ACHN (cell line): ENCODE results near the gene JARID2.

ENCODE experiments used
- DNase-seq: peaks from one replicate; pipeline ENCODE4 v3.0.0-alpha.2; 2015
- in situ Hi-C: cut with HindIII; loops from 2 replicates; pipeline ENCODE4 v1.10.0; 2017; ENCODE audit warnings: low sequenced_read_pairs, low pct_ligation_motif_present, low pct_unique_long_range_greater_than_20kb

JARID2 gene

DNA sequence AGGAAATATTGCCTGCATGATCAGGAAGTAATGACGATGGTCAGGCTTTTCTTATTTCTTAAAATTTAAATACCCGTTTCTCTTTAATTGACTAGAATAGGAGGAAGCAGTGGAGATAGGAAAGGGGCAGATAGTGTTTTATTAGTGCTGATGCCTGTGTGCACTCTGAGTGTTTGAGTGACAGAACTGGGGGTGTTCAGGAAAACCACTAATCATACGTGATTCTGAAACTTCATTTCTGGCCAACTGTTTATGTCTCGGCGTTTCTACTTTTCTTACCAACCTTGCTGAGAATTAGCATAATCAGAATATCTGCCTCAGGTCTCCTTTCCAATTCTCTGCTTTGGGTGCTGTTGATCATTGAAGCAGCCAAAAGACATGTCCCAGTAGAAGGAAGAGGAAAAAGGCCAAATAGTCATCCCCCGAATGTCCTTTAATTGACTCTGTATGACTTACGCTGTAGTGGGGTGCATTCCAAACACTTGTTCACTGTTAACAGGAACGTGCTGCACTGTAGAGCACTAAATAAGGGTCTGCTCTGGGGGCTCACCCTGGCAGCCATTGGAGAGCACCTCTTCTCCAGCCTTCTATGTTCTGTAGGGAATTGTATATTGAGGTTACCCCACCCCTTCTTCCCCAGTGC lies 152.9 kb downstream of the JARID2 start:
- in situ Hi-C loops: no loop called here
- DNase-seq: no peak

DNA sequence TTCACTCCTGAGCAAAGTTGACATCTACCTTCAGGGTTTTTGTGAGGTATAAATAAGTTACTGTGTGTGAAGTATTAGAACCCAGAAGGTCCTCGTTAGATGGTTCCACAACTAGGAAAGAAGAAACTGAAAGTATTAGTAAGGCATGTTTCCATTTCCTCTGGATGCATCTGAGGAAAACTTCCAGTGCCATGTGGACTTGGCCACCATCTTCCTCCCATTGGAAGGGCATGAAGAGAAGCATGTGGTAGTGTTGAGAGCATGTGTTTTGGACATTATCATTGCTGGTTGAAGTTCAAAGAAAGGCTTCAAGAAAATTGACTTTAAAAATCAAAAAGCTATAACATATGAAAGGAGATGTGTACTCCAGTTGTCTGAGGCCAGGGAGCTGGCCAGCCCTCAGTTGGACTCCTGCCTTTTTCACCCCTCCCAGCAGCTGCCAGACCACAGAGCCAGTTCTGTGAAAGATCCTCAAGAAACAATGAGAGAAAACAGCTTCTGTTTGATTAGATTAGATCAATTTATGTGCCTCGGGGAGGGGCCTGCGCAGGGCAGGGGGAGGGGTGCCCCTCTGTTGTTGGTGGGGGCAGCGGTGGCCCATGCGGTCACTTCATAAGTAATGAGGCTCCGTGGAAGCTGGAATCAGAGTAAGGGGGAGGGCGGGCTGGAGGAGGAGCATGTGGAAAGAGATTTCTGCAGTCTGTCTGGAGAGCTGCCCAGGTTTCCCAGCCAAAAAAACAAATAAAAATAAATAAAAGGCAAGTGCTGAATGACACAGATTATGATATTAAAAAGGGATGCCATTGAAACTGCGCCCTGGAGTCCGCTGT lies 154.0 kb downstream of the JARID2 start:
- in situ Hi-C loops: no loop called here
- DNase-seq: peak; percentile 44

DNA sequence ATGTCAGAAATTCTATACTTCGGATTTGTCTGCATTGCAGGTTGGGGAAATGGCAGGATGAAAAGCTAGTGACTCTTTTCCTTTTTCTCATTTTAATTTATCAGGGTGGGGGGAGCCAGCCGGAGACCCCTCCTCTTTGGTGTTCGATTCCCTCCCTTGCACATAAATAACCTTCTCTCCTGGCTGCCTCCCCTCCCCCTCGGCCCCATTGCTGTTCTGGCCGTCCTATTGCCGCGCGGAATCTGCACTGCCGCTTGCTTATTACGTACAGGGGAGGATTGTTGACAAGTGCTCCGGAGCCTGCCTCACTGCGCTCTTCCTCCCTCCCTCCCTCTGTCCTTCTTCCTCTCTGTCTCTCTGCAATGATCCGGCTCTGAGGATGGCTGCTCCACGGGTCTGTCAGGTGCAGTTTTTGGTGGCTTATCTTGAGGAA lies 154.7 kb downstream of the JARID2 start:
- in situ Hi-C loops: no loop called here
- peak; percentile 44 for DNase-seq

DNA sequence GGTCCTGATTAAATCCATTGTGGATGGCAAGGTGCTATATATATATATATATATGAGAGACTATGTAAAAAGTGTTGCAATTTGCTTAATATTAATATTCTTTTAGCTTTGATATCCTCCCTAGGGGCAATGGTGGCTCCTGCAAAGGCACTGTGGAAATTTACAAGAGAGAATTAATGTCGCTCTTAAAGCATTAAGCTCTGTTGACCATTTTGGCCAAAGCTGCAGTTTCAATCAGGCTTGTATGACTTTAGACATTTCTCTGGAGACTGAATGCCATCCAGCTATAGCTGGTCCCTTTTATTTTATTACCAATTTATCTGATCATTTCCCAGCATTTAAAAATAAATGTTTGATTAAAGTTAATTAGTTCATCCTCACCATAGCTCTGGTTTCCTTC lies 155.3 kb downstream of the JARID2 start:
- in situ Hi-C loops: no loop called here

DNA sequence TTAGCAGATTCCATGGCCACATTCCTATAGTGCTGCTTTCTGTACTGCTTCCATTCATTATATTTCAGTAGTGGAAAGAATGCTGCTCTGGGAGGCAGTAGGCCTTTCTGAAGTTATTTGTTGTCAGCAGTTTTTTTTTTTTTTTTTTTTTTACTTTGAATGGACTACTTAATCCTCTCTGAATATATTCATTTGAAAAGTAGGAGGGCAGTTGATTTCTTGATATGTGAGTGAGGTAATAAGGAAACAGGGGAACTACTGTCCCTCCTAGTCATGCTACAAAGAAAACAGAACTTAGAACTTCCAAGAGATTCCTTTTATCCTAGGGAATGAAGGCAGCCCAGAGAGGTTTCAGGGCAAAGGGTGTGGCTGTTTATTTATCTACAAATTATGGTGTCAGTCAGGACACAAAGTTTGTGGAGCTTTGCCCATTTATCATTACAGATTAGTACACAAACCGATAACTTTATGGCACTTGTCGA lies 155.9 kb downstream of the JARID2 start:
- in situ Hi-C loops: no loop called here
- no peak for DNase-seq

More for the DNA sequence above, 155.3 kb downstream of the JARID2 start:
- no peak for DNase-seq

DNA sequence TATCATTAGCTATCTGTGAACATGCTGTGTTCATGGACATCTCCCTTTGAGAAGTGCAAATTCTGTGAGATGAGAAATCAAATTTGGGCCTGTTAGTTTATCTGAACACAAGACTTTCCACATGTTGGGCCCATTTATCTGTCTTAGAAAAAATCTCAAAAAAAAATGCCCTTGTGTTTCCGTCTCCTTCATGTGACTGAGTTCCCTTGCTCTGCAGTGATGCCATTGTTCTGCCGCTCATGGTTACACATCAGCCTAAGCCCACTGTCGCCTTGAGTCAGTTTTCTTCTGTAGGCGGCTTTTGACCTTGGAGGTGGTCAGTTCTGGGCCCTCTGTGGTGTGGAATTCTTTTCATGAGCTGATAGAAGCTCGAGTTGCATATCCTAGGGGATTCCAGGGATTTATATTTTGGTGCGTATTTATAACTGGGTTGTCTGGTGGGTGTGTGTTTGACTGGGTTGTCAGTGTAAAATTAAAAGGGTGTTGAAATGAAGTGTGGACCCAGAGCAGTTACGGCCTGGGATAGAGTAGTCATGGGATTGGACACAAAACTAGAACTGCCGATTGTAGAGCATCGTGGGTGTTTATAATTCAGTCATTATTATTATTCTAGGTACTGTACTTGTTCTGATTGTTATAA lies 156.7 kb downstream of the JARID2 start:
- in situ Hi-C loops: no loop called here
- DNase-seq: no peak

DNA sequence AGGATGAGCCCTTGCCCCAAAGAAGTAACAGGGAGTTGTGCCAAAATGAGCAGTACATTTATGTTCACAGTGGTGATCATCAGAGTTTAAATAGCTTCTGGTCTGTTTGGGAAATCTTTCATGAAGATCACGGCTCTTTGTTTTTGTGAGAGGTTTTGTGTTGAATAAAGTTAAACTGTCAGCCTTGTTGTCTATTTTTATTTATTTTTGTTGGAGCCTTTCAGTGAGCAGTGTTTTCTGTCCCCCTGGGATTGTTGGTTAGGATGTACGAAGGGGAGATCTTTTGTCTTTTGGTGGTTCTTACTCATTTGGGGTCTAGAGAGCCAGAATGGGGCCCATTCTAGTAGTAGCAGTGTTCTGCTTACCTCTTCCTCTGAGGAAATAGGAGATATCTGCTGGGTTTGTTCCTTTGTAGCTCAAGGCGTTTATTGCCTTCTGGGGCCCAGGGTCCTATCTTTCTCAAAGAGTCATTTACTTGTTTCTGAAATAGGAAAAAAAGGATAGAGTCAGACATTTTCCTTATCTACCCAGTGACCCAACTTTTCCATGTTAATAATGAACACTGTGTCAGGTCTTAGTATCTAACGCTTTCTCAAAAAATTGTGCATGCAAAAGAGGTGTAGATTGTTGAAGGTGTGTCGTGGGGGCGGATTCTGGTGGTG lies 157.4 kb downstream of the JARID2 start:
- no peak for DNase-seq
- in situ Hi-C loops: no loop called here

DNA sequence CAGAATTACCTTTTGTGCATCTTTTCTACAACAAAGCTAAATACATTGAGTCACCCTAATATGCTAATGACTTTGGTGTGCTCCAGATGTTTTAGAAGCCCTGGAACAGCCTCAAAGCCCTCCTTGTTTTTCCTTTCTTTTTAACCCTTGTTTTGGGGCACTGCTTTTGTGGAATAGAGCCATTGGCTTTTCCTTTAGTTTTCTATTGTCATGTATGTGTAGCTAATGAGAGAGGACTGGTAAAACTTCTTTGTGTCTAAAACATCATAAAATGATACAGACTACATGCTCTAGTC lies 158.8 kb downstream of the JARID2 start:
- DNase-seq: no peak
- in situ Hi-C loops: no loop called here

DNA sequence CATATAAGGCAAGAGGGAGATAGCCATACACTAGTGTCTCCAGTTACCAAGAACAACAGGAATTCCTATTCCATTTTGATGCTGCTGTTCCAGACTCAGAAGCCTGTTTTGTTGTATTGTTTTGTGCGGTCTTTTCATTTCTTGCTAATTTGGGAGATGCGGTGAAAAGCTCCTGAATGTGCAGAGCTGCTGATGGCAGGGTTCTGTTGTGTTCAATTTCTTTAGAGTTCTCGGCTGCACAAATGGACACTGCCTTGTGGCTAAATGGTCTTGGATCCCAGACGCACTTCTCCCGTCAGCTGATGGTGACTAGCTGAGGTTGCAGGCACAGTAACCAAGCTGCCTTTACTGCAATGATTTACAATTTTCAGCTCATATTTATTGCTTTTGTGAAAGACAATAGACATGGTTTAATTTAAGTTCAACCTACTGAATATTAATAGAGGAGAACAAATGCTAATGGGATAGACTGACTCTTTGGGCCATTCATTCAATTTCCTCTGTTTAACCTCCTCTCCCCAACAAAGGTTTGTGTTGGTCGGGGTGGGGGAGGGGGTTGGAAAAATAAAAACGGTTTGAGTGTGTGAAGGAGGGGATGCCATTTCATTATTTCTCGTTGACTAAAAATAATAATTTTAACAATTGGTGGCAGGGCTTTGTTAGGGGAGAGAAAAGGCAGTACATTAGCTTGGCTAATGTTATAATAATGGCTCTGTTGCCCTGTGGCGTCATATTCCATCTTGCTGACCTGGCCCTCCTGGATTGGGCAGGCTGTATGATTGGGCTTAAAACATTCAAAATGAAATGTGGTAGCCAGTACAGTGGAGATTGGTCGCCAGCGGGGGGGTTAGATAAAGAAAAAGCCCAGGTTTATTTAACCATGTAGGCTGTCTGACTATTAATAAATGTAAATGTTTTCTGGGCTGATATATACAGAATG lies 159.5 kb downstream of the JARID2 start:
- in situ Hi-C loops: no loop called here
- no peak for DNase-seq

DNA sequence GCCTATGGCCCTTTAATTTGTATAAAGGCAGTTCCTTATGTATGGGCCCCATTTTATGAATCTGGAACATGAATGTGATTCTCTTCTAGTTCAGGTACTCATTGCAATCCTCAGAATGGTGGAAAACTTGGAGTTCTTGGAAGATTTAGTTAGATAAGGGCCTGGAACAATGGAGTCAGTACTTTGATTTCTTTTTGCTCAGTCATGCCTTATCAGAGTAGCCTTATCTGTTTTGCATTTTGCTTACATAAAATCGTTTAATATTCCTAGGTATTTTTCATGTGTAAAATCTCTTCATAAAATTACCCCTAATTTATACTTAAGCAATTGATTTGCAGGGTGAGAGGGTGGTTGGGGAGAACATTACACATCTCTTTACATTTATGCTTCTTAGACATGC lies 160.6 kb downstream of the JARID2 start:
- DNase-seq: no peak
- in situ Hi-C loops: no loop called here

DNA sequence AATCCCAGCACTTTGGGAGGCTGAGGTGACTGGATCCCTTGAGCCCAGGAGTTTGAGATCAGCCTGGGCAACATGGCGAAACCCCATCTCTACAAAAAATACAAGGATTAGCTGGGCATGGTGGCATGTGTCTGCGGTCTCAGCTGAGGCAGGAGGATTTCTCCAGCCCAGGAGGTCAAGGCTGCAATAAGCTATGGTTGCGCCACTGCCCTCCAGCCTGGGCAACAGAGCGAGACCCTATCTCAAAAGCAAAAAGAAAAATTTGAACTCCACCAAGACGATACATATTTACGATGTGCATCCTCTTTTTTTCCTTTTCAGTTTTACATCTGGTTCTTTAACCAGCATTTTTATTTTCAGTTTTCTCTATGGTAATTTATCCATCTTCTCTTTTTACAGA lies 162.1 kb downstream of the JARID2 start:
- no peak for DNase-seq
- in situ Hi-C loops: no loop called here

DNA sequence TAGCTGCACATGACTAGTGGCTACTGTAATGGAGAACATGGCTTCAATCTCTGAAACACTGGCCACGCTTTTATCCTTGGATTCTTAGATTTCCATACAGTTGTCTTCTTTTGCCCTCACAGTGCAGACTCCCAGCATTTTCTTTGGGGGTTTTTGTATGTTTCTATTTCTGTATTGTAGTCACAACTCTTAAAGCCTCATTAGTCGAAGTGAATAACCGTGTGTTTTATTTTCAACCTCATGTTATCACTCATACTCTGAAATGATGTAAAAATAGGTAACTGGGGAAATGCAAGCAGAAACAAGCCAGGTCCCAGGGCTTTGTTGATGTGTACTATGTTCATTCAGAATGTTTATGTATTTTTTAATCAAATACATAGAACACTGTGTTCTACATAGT lies 162.9 kb downstream of the JARID2 start:
- DNase-seq: no peak
- in situ Hi-C loops: no loop called here

DNA sequence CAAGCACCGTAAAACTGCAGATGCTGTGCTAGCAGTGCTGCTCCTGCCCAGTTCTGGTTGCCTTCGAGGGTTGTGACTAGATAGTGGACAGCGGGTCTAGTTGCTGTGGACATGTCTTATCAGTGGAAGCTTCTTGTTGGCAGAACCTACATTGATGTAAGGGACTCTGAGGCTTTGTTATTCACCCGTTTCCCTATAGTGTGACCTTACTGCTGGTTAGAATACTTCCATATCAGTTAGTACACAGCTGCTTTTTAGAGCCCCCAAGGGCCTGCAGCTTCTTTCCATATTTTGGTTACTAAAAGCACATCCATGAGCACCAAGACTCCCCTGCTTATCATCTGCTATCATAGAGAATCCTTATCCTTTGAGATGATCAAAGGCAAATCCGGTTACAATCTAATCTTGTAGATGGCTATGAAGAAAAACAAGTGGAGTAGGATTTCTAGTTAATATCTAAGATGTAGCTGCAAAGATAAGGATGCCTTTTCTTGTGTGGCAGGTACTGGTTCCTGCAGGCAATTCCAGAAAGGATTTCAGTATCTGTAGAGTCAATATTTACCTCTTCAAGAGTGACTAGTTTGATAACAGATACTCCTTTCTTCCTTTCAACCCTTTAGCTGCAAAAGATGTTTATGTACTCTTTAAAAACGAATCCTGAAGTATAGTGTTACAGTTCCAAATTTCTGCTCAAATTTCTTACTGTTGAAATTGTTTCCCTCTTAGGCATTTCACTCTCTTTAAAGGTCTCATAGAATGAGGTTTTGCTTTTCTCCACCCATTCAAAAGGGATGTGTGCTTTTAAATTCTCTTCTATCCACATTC lies 163.6 kb downstream of the JARID2 start:
- DNase-seq: no peak
- in situ Hi-C loops: no loop called here

DNA sequence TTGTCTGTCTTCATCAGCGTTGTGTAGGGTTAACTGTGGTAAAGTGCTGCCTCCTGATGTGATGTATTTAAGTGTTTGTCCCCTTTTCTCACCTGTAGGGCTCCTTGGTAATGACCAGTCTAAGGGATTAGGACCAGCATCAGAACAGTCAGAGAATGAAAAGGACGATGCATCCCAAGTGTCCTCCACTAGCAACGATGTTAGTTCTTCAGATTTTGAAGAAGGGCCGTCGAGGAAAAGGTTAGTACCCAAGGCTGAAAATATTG lies 164.2 kb downstream of the JARID2 start:
- in situ Hi-C loops: no loop called here
- no peak for DNase-seq

DNA sequence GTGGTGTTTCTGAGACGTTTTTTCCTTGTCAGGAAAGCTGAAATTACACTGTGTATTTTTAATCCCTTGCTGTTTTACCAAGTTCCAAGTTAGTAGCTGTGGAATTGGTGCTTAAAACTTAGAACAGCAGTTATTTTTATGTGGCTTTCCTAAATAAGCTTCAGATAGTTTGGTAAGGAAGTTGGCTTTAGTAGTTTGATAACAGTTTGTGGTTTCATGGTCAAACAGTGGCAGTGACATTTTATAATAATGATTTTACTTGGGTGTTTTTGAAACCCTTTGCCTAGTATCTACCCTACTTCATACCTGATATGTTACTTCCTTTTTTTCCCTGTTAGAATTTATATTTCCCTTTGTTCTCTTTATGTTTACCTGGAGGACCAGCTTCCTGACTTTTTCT lies 164.9 kb downstream of the JARID2 start:
- DNase-seq: no peak
- in situ Hi-C loops: no loop called here

DNA sequence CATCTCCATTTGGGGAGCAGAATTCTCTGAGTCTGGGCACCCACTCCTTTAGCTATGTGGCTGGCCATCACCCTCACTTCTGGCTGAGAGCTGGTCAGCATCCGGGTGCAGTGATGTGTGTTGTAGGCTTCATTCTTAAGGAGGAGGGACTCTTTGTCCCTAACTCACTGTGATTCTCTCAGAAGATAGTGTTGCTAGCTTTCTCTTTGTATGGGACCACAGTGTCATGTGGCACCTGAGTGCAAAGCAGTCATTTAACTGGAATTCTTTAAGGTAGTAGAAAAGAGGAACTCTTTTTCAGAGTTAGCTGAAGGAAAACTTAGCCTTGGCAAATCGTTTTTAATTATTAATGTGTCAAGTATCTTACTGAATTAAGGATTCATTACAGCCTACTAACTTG lies 165.9 kb downstream of the JARID2 start:
- no peak for DNase-seq
- in situ Hi-C loops: no loop called here

DNA sequence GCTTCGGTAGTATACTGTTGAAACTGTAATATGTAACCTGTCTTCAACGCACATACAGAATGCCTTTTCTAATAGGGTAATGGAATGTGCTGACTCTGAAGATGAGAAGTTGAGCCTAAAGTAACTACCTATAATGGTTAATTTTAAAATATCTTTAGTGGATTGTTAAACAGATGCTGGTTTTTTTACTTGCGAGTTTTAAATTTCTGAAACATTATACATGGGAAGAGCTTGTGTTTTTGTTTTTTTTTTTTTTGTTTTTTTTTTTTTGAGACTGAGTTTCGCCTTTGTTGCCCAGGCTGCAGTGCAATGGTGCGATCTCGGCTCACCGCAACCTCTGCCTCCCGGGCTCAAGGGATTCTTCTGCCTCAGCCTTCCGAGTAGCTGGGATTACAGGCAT lies 166.9 kb downstream of the JARID2 start:
- in situ Hi-C loops: no loop called here
- DNase-seq: no peak
